GM13976 (cell line): Measurements from ENCODE around the gene PAWR.

ENCODE experiments used
- DNase-seq: peaks from one replicate; pipeline ENCODE4 v3.0.0; 2012; ENCODE audit warnings: low spot score
- CTCF ChIP-seq: IDR thresholded peaks from 2 replicates; pipeline ENCODE4 v1.5.1; 2012; ENCODE audit warnings: borderline replicate concordance, mild to moderate bottlenecking; ENCODE audit not compliant: insufficient read depth; ENCODE audit errors: extremely low read depth, missing control alignments, control extremely low read depth
- in situ Hi-C: fragments of 300-500 bp; cut with MboI; formaldehyde crosslinking; loops from one replicate; pipeline ENCODE4 v1.12.0; 2022; ENCODE audit warnings: low sequenced_read_pairs, mixed read lengths, inconsistent platforms; ENCODE audit not compliant: unreplicated experiment

Gene PAWR

GRCh38 chr12:79664518-79664917 is 26.2 kb downstream of the PAWR start:
- DNase-seq: no peak
- no peak for TF ChIP-seq CTCF
- in situ Hi-C loops: no loop called here

GRCh38 chr12:79662046-79662811 is 28.5 kb downstream of the PAWR start:
- in situ Hi-C loops: no loop called here
- no peak for TF ChIP-seq CTCF
- DNase-seq: no peak

GRCh38 chr12:79661629-79662028 is 29.1 kb downstream of the PAWR start:
- no peak for DNase-seq
- TF ChIP-seq CTCF: no peak
- in situ Hi-C loops: no loop called here

- in situ Hi-C loops: no loop called here
Observed at GRCh38 chr12:79659961-79660431, 30.8 kb downstream of the PAWR start.

GRCh38 chr12:79658221-79658620 is 32.5 kb downstream of the PAWR start:
- no peak for TF ChIP-seq CTCF
- no peak for DNase-seq
- in situ Hi-C loops: no loop called here

More at GRCh38 chr12:79659961-79660431, 30.8 kb downstream of the PAWR start:
- no peak for TF ChIP-seq CTCF
- no peak for DNase-seq

- no peak for TF ChIP-seq CTCF
- no peak for DNase-seq
- in situ Hi-C loops: no loop called here
Observed at GRCh38 chr12:79657136-79657535, 33.6 kb downstream of the PAWR start.
